ENCODE measurements around the gene SPAG16.
"Not testable (repeated sequence)": the region's sequence is repeated elsewhere in the genome, so short reads cannot be mapped to it uniquely, and the experiment has no call there.

Gene SPAG16

DNA sequence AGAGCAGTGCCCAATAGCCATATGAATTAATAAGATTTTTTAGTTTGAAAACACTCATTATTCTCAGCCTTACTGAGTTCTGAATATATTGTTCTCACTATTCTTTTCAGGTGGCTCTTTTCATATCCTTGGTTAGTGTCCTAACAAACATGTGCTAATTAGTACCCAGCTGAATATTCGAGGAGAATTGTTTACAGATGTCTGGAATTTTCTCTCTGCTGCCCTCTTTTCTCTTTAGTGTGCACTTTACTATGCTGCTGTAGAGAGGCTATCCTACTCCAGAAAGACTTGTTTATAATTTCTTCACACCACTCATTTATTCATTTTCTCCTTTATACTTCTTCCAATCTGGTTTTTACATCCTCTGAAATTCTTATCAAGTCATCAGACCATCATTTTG lies 405.3 kb downstream of the SPAG16 start:
- Histone ChIP-seq H3K36me3 (no peaks in the 10 kb centered on the region), H3K4me3 (ENCODE audit: low read depth, low read length) (no peak overlapping the region)

DNA sequence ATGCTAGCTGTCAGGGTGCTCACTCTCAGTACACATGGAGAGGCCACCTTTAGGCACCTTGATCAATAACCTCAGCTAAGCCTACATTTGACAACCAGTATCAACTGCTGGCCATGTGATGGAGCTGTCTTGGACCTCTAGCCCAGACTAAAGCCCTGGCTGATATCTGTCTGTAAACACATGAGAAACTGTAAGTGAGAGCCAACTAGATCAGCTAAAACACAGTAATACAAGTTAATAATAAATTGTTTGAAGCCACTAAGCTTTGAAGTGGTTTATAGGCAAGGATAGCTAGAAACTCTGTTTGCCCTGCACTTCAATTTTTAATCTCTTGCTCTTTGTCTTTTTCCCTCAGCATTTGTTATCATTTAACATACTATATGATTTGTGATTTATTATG lies 407.1 kb downstream of the SPAG16 start:
- no peaks in the 10 kb centered on the region for H3K9me3 ChIP-seq (ENCODE audit: severe bottlenecking)
- no peak for DNase-seq
- no peaks in the 10 kb centered on the region for H3K27me3 ChIP-seq (ENCODE audit: insufficient read depth, low read depth, severe bottlenecking)
- no peak for TF ChIP-seq CTCF (IDR thresholded peaks at IDR 0.05; ENCODE audit: low read depth, low read length)
- no peak overlapping the region for H3K27ac ChIP-seq
- no peaks in the 10 kb centered on the region for H3K36me3 ChIP-seq
- H3K4me3 ChIP-seq (ENCODE audit: low read depth, low read length): no peak overlapping the region

More for the DNA sequence above, 405.3 kb downstream of the SPAG16 start:
- H3K27ac ChIP-seq: no peak overlapping the region
- no peaks in the 10 kb centered on the region for H3K9me3 ChIP-seq (ENCODE audit: severe bottlenecking)
- no peak for TF ChIP-seq CTCF (IDR thresholded peaks at IDR 0.05; ENCODE audit: low read depth, low read length)
- no peak for DNase-seq
- H3K27me3 ChIP-seq (ENCODE audit: insufficient read depth, low read depth, severe bottlenecking): no peaks in the 10 kb centered on the region

DNA sequence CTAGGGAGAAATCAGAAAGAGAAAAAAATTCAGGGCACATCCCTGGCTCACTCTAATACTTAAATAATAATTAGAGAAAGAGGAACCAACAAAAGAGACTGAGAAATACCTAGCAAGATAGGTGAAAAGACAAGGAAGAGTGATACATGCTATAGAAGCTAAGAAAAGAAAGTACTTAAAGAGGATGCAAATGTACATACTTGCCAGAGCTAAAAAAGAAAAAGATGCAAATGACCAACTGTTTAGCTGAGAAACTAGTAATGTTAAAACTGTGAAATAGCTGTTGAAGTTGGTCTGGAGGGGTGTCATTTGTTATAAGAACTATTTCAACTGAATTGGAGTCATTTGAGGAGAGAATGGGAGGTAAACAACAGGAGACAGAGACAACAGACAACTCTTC lies 412.2 kb downstream of the SPAG16 start:
- no peak for TF ChIP-seq CTCF (IDR thresholded peaks at IDR 0.05; ENCODE audit: low read depth, low read length)
- DNase-seq: no peak
- Histone ChIP-seq H3K4me3 (ENCODE audit: low read depth, low read length) (no peak overlapping the region), H3K27ac (no peak overlapping the region), H3K27me3 (ENCODE audit: insufficient read depth, low read depth, severe bottlenecking) (no peaks in the 10 kb centered on the region), H3K9me3 (ENCODE audit: severe bottlenecking) (peaks cover 2% of the 10 kb centered on the region), H3K36me3 (no peaks in the 10 kb centered on the region)

DNA sequence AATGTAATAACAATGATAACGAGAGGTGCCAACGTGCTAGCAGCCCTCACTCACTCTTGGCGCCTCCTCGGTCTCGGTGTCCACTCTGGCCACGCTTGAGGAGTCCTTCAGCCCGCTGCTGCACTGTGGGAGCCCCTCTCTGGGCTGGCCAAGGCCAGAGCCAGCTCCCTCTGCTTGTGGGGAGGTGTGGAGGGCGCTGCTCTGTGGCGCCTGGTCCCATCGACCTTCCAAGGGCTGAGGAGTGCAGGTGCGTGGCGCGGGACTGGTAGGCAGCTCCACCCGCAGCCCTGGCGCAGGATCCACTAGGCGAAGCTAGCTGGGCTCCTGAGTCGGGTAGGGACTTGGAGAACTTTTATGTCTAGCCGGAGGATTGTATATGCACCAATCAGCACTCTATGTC lies 417.1 kb downstream of the SPAG16 start:
- not testable (repeated sequence) for H3K4me3 ChIP-seq (ENCODE audit: low read depth, low read length); H3K36me3 ChIP-seq; DNase-seq; H3K27me3 ChIP-seq (ENCODE audit: insufficient read depth, low read depth, severe bottlenecking); H3K9me3 ChIP-seq (ENCODE audit: severe bottlenecking); H3K27ac ChIP-seq

- no peak for TF ChIP-seq CTCF (IDR thresholded peaks at IDR 0.05; ENCODE audit: low read depth, low read length)
- DNase-seq: no peak
- Histone ChIP-seq H3K27ac (no peak overlapping the region), H3K9me3 (ENCODE audit: severe bottlenecking) (peaks cover 2% of the 10 kb centered on the region), H3K36me3 (no peaks in the 10 kb centered on the region), H3K27me3 (ENCODE audit: insufficient read depth, low read depth, severe bottlenecking) (no peaks in the 10 kb centered on the region), H3K4me3 (ENCODE audit: low read depth, low read length) (no peak overlapping the region)
These were observed 419.3 kb downstream of the SPAG16 start for GRCh38 chr2:213703406-213704098.

- Histone ChIP-seq H3K9me3 (ENCODE audit: severe bottlenecking) (no peaks in the 10 kb centered on the region), H3K36me3 (no peaks in the 10 kb centered on the region), H3K27me3 (ENCODE audit: insufficient read depth, low read depth, severe bottlenecking) (no peaks in the 10 kb centered on the region), H3K27ac (no peak overlapping the region), H3K4me3 (ENCODE audit: low read depth, low read length) (no peak overlapping the region)
- DNase-seq: no peak
- no peak for TF ChIP-seq CTCF (IDR thresholded peaks at IDR 0.05; ENCODE audit: low read depth, low read length)
These were observed 425.9 kb downstream of the SPAG16 start for GRCh38 chr2:213710164-213710563.

DNA sequence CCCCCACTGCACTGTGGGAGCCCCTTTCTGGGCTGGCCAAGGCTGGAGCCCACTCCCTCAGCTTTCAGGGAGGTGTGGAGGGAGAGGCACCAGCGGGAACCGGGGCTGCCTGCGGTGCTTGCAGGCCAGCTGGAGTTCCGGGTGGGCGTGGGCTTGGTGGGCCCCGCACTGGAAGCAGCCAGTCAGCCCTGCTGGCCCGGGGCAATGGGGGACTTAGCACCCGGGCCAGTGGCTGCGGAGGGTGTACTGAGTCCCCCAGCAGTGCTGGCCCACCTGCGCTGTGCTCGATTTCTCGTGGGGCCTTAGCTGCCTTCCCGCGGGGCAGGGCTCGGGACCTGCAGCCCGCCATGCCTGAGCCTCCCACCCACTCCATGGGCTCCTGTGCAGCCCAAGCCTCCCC lies 434.1 kb downstream of the SPAG16 start:
- not testable (repeated sequence) for DNase-seq; H3K27me3 ChIP-seq (ENCODE audit: insufficient read depth, low read depth, severe bottlenecking)

More for the DNA sequence above, 434.1 kb downstream of the SPAG16 start:
- not testable (repeated sequence) for H3K4me3 ChIP-seq (ENCODE audit: low read depth, low read length); H3K27ac ChIP-seq; H3K9me3 ChIP-seq (ENCODE audit: severe bottlenecking); H3K36me3 ChIP-seq

Data from WERI-Rb-1 (cell line).